Panc1 (cell line): Measurements from ENCODE around the gene IQCH. TPM values are rescaled to one million over a fixed set of nuclear protein-coding genes. Genes with fewer than 3 reads are reported as not detected.

Experiments
- ATAC-seq: fragments of 200-7000 bp; cut with Tn5 transposase; 2 replicates; pipeline ENCODE4 v1.9.1; 2020; ENCODE audit warnings: mild to moderate bottlenecking, moderate library complexity
- BruUV-seq: library from RNA; stranded (reverse); fragments of 400-500 nt; replicated peaks from 2 replicates; lab custom pipeline; 2021; lab: Mats Ljungman, UMichigan
- CTCF ChIA-PET: fragments of 300-600 bp; sonication (Branson Sonifier 250); formaldehyde crosslinking; loops from one replicate; lab custom pipeline; 2022; ENCODE audit warnings: antibody characterized with exemption; lab: Charles Lee
- POLR2A ChIA-PET: fragments of 300-600 bp; sonication (Branson Sonifier 250); formaldehyde crosslinking; loops from one replicate; lab custom pipeline; 2022; ENCODE audit warnings: antibody characterized with exemption; lab: Charles Lee
- DNase-seq: peaks from one replicate; pipeline ENCODE4 v3.0.0-alpha.2; 2010; ENCODE audit warnings: low read depth, low spot score
- H3K27ac ChIP-seq: 2 replicates; pipeline ENCODE4 v1.5.1; 2011; ENCODE audit warnings: mild to moderate bottlenecking, low read length, inconsistent platforms
- H3K27me3 ChIP-seq: fragments of 200-500 bp; sonication (Bioruptor generic); 2 replicates; pipeline ENCODE4 v1.6.0; 2014; ENCODE audit warnings: low read length, inconsistent platforms; ENCODE audit not compliant: control insufficient read depth, insufficient read depth
- H3K36me3 ChIP-seq: fragments of 200-500 bp; sonication (Bioruptor generic); 2 replicates; pipeline ENCODE4 v1.5.1; 2014; ENCODE audit warnings: inconsistent platforms, mild to moderate bottlenecking, low read length, moderate library complexity; ENCODE audit not compliant: control insufficient read depth, insufficient read depth
- H3K4me1 ChIP-seq: 2 replicates; pipeline ENCODE4 v1.5.1; 2011; ENCODE audit warnings: inconsistent platforms, mild to moderate bottlenecking, low read length, moderate library complexity; ENCODE audit not compliant: control insufficient read depth, insufficient read depth
- H3K4me3 ChIP-seq, 2 experiments: 2 replicates each; pipeline ENCODE4 v1.5.1; 2011 to 2012; ENCODE audit warnings: low read depth in 2 of 2, low read length in 2 of 2, mild to moderate bottlenecking in 2 of 2, inconsistent platforms in 1 of 2, moderate library complexity in 1 of 2
- H3K9me3 ChIP-seq: fragments of 200-500 bp; sonication (Bioruptor generic); 2 replicates; pipeline ENCODE4 v1.5.1; 2014; ENCODE audit warnings: low read depth, mild to moderate bottlenecking, inconsistent platforms, low read length, moderate library complexity; ENCODE audit not compliant: control insufficient read depth, insufficient read depth
- CTCF ChIP-seq: fragments of 450-650 bp; IDR thresholded peaks from 2 replicates; pipeline ENCODE4 v1.5.1; 2017; ENCODE audit warnings: mild to moderate bottlenecking
- POLR2AphosphoS5 ChIP-seq: IDR thresholded peaks from 2 replicates; pipeline ENCODE4 v1.6.1; 2012; ENCODE audit warnings: mild to moderate bottlenecking, low read depth, low read length, moderate library complexity
- SIN3A ChIP-seq: IDR thresholded peaks from 2 replicates; pipeline ENCODE4 v1.6.1; 2012; ENCODE audit warnings: low read depth, mild to moderate bottlenecking, low read length, moderate library complexity, borderline replicate concordance; ENCODE audit not compliant: insufficient read depth
- TCF7L2 ChIP-seq: IDR thresholded peaks from 2 replicates; pipeline ENCODE4 v1.6.1; 2011; ENCODE audit warnings: mild to moderate bottlenecking, low read depth, low read length, inconsistent platforms
- in situ Hi-C: cut with HindIII; loops from 2 replicates; pipeline ENCODE4 v1.10.0; 2016; ENCODE audit warnings: low sequenced_read_pairs, low pct_unique_long_range_greater_than_20kb
- intact Hi-C: fragments of 100-400 bp; cut with micrococcal nuclease; formaldehyde crosslinking; loops from one replicate; pipeline ENCODE4 v1.10.0; 2022; ENCODE audit not compliant: unreplicated experiment
- total RNA-seq: library from RNA; stranded (reverse); gene quantifications from one replicate; pipeline ENCODE4 v1.2.1, GENCODE V29; 2021; ENCODE audit not compliant: unreplicated experiment
- TF ChIP-seq, protein P1 (sequence below), 2 experiments: IDR thresholded peaks; 2 replicates each; pipeline ENCODE4 v1.6.1; 2011 to 2012; ENCODE audit warnings: low read depth in 2 of 2, control low read depth in 1 of 2, low read length in 1 of 2, mild to moderate bottlenecking in 1 of 2, moderate library complexity in 1 of 2; ENCODE audit not compliant: insufficient read depth in 1 of 2

The IQCH gene
- total RNA-seq, 1 experiment from 2014 or later: 3.9 TPM

DNA sequence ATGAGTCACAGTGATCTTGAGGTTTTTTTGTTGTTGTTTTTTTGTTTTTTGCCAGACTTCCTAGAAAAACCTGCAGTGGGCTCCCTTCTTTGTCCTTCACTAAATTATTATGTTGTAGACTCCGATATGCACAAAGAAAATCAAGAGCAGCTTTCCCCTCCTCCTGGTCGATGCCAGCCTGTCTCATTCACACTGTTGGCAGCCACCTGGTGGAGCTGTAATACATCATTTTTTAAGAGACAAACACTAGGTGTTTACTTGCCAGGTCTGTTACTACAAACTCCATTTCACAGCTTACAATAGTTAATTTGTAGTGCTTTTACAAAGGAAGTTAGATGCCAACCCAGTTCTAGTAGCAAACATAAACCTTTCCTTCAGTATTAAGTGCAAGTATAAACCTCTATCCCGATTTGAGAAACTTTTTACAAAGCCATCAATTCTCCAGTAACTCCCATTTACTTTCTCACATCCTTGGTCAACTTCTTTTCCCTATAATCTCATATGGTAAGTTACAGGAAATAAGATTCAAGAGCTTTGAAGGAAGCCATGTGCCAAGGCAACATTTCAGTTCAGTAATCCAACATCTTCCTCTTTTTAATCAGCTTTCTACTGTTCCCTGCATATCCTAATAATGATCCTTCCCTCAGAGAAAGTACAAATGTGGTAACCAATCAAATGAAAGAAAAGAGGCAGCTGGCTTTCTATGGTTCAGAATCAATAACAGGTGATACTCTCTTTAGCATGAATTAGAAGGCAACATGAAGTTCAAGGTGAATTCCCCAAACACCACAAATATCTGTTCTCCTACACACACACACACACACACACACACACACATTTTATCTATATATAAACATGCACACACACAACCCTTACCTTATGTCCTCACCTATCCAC is 14.1 kb upstream of the IQCH start:
- peaks cover 2% of the 10 kb centered on the region; the same call in 1 of the 2 replicates for H3K36me3 ChIP-seq
- no peaks in the 10 kb centered on the region for H3K9me3 ChIP-seq
- intact Hi-C loops (loop anchor here (10.0 kb wide), 1 partner anchor 594 kb away; no protein-coding TSS in a partner anchor), in situ Hi-C loops (no loop called here)
- ChIA-PET POLR2A (no interaction called here), CTCF (interaction anchor here (0.6 to 1.2 kb wide), 3 partner anchors 176 to 296 kb away, joined by 3 read pairs; no protein-coding TSS in a partner anchor)
- H3K4me3 ChIP-seq: no peak overlapping the region
- peak; percentile 72 for TF ChIP-seq CTCF
- TF ChIP-seq TCF7L2: no peak
- TF ChIP-seq POLR2AphosphoS5: no peak
- peak overlapping the region; percentile 59 for H3K27ac ChIP-seq
- peaks cover 37% of the 10 kb centered on the region for H3K4me1 ChIP-seq
- DNase-seq: no peak
- ATAC-seq: peak; percentile 91
- no peaks in the 10 kb centered on the region for H3K27me3 ChIP-seq
- no TSS peak for BruUV-seq

GRCh38 chr15:67241132-67241855 is 13.3 kb upstream of the IQCH start:
- POLR2A ChIA-PET: no interaction called here
- Histone ChIP-seq H3K4me1 (peaks cover 37% of the 10 kb centered on the region), H3K27me3 (no peaks in the 10 kb centered on the region), H3K4me3 (no peak overlapping the region), H3K9me3 (no peaks in the 10 kb centered on the region), H3K27ac (no peak overlapping the region), H3K36me3 (no peaks in the 10 kb centered on the region)
- DNase-seq (no peak), ATAC-seq (no peak)
- intact Hi-C loops (loop anchor here (10.0 kb wide), 1 partner anchor 594 kb away; no protein-coding TSS in a partner anchor), in situ Hi-C loops (no loop called here)
- BruUV-seq: no TSS peak
- CTCF ChIA-PET: interaction anchor here (0.6 to 1.2 kb wide), 2 partner anchors 175 to 192 kb away, joined by 3 read pairs; no protein-coding TSS in a partner anchor
- TF ChIP-seq CTCF (no peak), TCF7L2 (no peak), SIN3A (no peak), POLR2AphosphoS5 (no peak)
- TF ChIP-seq, protein P1, sequence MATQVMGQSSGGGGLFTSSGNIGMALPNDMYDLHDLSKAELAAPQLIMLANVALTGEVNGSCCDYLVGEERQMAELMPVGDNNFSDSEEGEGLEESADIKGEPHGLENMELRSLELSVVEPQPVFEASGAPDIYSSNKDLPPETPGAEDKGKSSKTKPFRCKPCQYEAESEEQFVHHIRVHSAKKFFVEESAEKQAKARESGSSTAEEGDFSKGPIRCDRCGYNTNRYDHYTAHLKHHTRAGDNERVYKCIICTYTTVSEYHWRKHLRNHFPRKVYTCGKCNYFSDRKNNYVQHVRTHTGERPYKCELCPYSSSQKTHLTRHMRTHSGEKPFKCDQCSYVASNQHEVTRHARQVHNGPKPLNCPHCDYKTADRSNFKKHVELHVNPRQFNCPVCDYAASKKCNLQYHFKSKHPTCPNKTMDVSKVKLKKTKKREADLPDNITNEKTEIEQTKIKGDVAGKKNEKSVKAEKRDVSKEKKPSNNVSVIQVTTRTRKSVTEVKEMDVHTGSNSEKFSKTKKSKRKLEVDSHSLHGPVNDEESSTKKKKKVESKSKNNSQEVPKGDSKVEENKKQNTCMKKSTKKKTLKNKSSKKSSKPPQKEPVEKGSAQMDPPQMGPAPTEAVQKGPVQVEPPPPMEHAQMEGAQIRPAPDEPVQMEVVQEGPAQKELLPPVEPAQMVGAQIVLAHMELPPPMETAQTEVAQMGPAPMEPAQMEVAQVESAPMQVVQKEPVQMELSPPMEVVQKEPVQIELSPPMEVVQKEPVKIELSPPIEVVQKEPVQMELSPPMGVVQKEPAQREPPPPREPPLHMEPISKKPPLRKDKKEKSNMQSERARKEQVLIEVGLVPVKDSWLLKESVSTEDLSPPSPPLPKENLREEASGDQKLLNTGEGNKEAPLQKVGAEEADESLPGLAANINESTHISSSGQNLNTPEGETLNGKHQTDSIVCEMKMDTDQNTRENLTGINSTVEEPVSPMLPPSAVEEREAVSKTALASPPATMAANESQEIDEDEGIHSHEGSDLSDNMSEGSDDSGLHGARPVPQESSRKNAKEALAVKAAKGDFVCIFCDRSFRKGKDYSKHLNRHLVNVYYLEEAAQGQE (IDR thresholded peaks at IDR 0.05; ENCODE audit: insufficient read depth in 1 of 2, low read depth in 2 of 2, low read length in 1 of 2): no peak
